HPDE6-E6E7 (cell line): Measurements from ENCODE around the gene ROR1.
"Not testable (repeated sequence)": the region's sequence is repeated elsewhere in the genome, so short reads cannot be mapped to it uniquely, and the experiment has no call there.

Experiments
- DNase-seq: peaks from one replicate; pipeline ENCODE4 v3.0.0; 2011; ENCODE audit warnings: missing footprints; ENCODE audit errors: extremely low spot score

ROR1 gene

GRCh38 chr1:64098436-64098835 is 324.6 kb downstream of the ROR1 start:
- no peak for DNase-seq

- no peak for DNase-seq
Observed at GRCh38 chr1:64098846-64099582, 325.2 kb downstream of the ROR1 start.

- DNase-seq, result no peak
Observed at GRCh38 chr1:64100791-64101190, 327.0 kb downstream of the ROR1 start.

- not testable (repeated sequence) for DNase-seq
Observed at GRCh38 chr1:64104585-64104984, 330.8 kb downstream of the ROR1 start.

- DNase-seq, result no peak
Observed at GRCh38 chr1:64107118-64107519, 333.3 kb downstream of the ROR1 start.

- DNase-seq, result no peak
Observed at GRCh38 chr1:64107632-64108031, 333.8 kb downstream of the ROR1 start.

GRCh38 chr1:64110924-64111777 is 337.3 kb downstream of the ROR1 start:
- DNase-seq, result no peak

GRCh38 chr1:64111787-64112186 is 338.0 kb downstream of the ROR1 start:
- DNase-seq, result no peak

GRCh38 chr1:64112281-64112680 is 338.5 kb downstream of the ROR1 start:
- peak; percentile 55 for DNase-seq

GRCh38 chr1:64114012-64114525 is 340.3 kb downstream of the ROR1 start:
- no peak for DNase-seq

- DNase-seq, result no peak
Observed at GRCh38 chr1:64116537-64116936, 342.7 kb downstream of the ROR1 start.

GRCh38 chr1:64117492-64117891 is 343.7 kb downstream of the ROR1 start:
- DNase-seq, result no peak

GRCh38 chr1:64121766-64122385 is 348.1 kb downstream of the ROR1 start:
- DNase-seq, result no peak

GRCh38 chr1:64122588-64122987 is 348.8 kb downstream of the ROR1 start:
- DNase-seq, result no peak

GRCh38 chr1:64124704-64125440 is 351.1 kb downstream of the ROR1 start:
- DNase-seq, result no peak

GRCh38 chr1:64126581-64126980 is 352.8 kb downstream of the ROR1 start:
- no peak for DNase-seq

- no peak for DNase-seq
Observed at GRCh38 chr1:64127297-64127696, 353.5 kb downstream of the ROR1 start.

- DNase-seq, result no peak
Observed at GRCh38 chr1:64129701-64130100, 355.9 kb downstream of the ROR1 start.

GRCh38 chr1:64131155-64131554 is 357.3 kb downstream of the ROR1 start:
- DNase-seq, result no peak

GRCh38 chr1:64133036-64133435 is 359.2 kb downstream of the ROR1 start:
- DNase-seq, result peak; percentile 74

- no peak for DNase-seq
Observed at GRCh38 chr1:64135462-64136223, 361.8 kb downstream of the ROR1 start.
